Esophagus muscularis mucosa (tissue), 4 donors: ENCODE data around the gene WNT7A. TPM values are rescaled to one million over a fixed set of nuclear protein-coding genes. Genes with fewer than 3 reads are reported as not detected.

ENCODE experiments used
- DNase-seq: peaks from one replicate; pipeline ENCODE4 v3.0.0-alpha.2; 2017; ENCODE audit errors: extremely low spot score
- H3K27ac ChIP-seq, 4 donors: fragments of 200-600 bp; sonication (generic); replicated peaks in 1 of 4; 1 replicate in 3 of 4; 2 replicates in 1 of 4; pipeline ENCODE4 v1.5.1; 2016 to 2019; ENCODE audit warnings: mild to moderate bottlenecking in 1 of 4
- H3K27me3 ChIP-seq, 4 donors: fragments of 200-600 bp; sonication (generic); one replicate each; pipeline versions ENCODE4 v1.5.1 to v1.6.0; 2016 to 2019
- H3K36me3 ChIP-seq, 4 donors: fragments of 200-600 bp; sonication (generic); one replicate each; pipeline ENCODE4 v1.5.1; 2016 to 2019
- H3K4me1 ChIP-seq, 4 donors: fragments of 200-600 bp; sonication (generic); one replicate each; pipeline ENCODE4 v1.5.1; 2016 to 2019
- H3K4me3 ChIP-seq, 4 donors: fragments of 200-600 bp; sonication (generic); 1 replicate in 2 of 4; 2 replicates in 2 of 4; pipeline ENCODE4 v1.5.1; 2016 to 2019; ENCODE audit warnings: mild to moderate bottlenecking in 4 of 4, moderate library complexity in 1 of 4
- H3K9me3 ChIP-seq, 4 donors: fragments of 200-600 bp; sonication (generic); 1 replicate in 3 of 4; 2 replicates in 1 of 4; pipeline ENCODE4 v1.5.1; 2016 to 2019
- CTCF ChIP-seq, 3 experiments: fragments of 200-600 bp in 2 of 3; fragments of 450-650 bp in 1 of 3; sonication (generic) in 2 of 3; IDR thresholded peaks; one replicate each; pipeline ENCODE4 v1.5.1; 2017 to 2019; ENCODE audit warnings: antibody characterized with exemption in 3 of 3, mild to moderate bottlenecking in 2 of 3, moderate library complexity in 1 of 3
- EP300 ChIP-seq: sonication (generic); formaldehyde crosslinking; IDR thresholded peaks from one replicate; pipeline ENCODE4 v1.6.1; 2017; ENCODE audit warnings: antibody characterized with exemption
- POLR2A ChIP-seq: fragments of 450-650 bp; IDR thresholded peaks from one replicate; pipeline ENCODE4 v1.6.1; 2017; ENCODE audit warnings: antibody characterized with exemption, moderate library complexity, mild to moderate bottlenecking, low read depth
- POLR2AphosphoS5 ChIP-seq, 2 donors: sonication (generic); formaldehyde crosslinking; IDR thresholded peaks; one replicate each; pipeline ENCODE4 v1.6.1; 2017; ENCODE audit warnings: antibody characterized with exemption in 2 of 2
- WGBS: methylation state at CpG from one replicate; pipeline ENCODE4 v1.1.5; 2018; 5-methylcytosine and 5-hydroxymethylcytosine counted together
- intact Hi-C: fragments of 100-400 bp; cut with DNase I; formaldehyde crosslinking; loops from one replicate; pipeline ENCODE4 v1.15.1; 2023
- total RNA-seq, 4 donors: library from RNA; depleted of rRNA; stranded (reverse); fragments of >200 nt; gene quantifications; one replicate each; pipeline versions ENCODE4 v1.1.0 to v1.2.1, GENCODE V29; 2016

WNT7A gene
- total RNA-seq, 4 donors from 2014 or later: not detected

- DNase-seq: peak; percentile 89
- intact Hi-C loops: loop anchor here (10.0 kb wide), 1 partner anchor 284 kb away; the partner anchor contains the start of genes LSM3 and XPC
- H3K4me3 ChIP-seq: no peak overlapping the region
- TF ChIP-seq EP300: no peak
- TF ChIP-seq CTCF (IDR thresholded peaks at IDR 0.05): no peak
- TF ChIP-seq POLR2A: no peak
- TF ChIP-seq POLR2AphosphoS5 (IDR thresholded peaks at IDR 0.05): peak in 1 of 2 donors; percentile 24
- peak overlapping the region in 1 of 4 donors; percentile 10 for H3K27ac ChIP-seq
- H3K9me3 ChIP-seq: no peaks in the 10 kb centered on the region
- peaks cover 0 to 7% (median 6%) of the 10 kb centered on the region in 4 donors for H3K4me1 ChIP-seq
- H3K27me3 ChIP-seq: peaks cover 0 to 19% (median 0%) of the 10 kb centered on the region in 4 donors
- WGBS: 51% methylated on average over 8 of the region's 13 CpGs
- H3K36me3 ChIP-seq: no peaks in the 10 kb centered on the region
Measured at GRCh38 chr3:13890377-13891016, 10.6 kb upstream of the WNT7A start.

GRCh38 chr3:13888576-13888975, 8.7 kb upstream of the WNT7A start:
- DNase-seq: no peak
- Histone ChIP-seq H3K4me3 (no peak overlapping the region), H3K9me3 (no peaks in the 10 kb centered on the region), H3K27ac (no peak overlapping the region), H3K36me3 (no peaks in the 10 kb centered on the region), H3K27me3 (peaks cover 0 to 31% (median 0%) of the 10 kb centered on the region in 4 donors), H3K4me1 (no peaks in the 10 kb centered on the region)
- no peak for TF ChIP-seq EP300
- TF ChIP-seq POLR2A: no peak
- no peak for TF ChIP-seq CTCF (IDR thresholded peaks at IDR 0.05)
- no peak for TF ChIP-seq POLR2AphosphoS5 (IDR thresholded peaks at IDR 0.05)
- 75% methylated on average over 1 of the region's 1 CpG for WGBS
- intact Hi-C loops: loop anchor here (10.0 kb wide), 1 partner anchor 394 kb away; no protein-coding TSS in a partner anchor

- Histone ChIP-seq H3K27me3 (peaks cover 0 to 40% (median 0%) of the 10 kb centered on the region in 4 donors), H3K36me3 (no peaks in the 10 kb centered on the region), H3K9me3 (no peaks in the 10 kb centered on the region), H3K27ac (no peak overlapping the region), H3K4me1 (no peaks in the 10 kb centered on the region), H3K4me3 (no peak overlapping the region)
- peak; percentile 85 for DNase-seq
- TF ChIP-seq POLR2A (no peak), POLR2AphosphoS5 (IDR thresholded peaks at IDR 0.05) (no peak), CTCF (IDR thresholded peaks at IDR 0.05) (no peak), EP300 (no peak)
- 68% methylated on average over 6 of the region's 6 CpGs for WGBS
- intact Hi-C loops: loop anchor here (10.0 kb wide), 1 partner anchor 393 kb away; no protein-coding TSS in a partner anchor
Measured at GRCh38 chr3:13887495-13888300, 7.8 kb upstream of the WNT7A start.

GRCh38 chr3:13886593-13887129, 6.8 kb upstream of the WNT7A start:
- 63% methylated on average over 4 of the region's 4 CpGs for WGBS
- no peaks in the 10 kb centered on the region for H3K4me1 ChIP-seq
- intact Hi-C loops: loop anchor here (10.0 kb wide), 1 partner anchor 392 kb away; no protein-coding TSS in a partner anchor
- TF ChIP-seq POLR2A: no peak
- no peak for TF ChIP-seq POLR2AphosphoS5 (IDR thresholded peaks at IDR 0.05)
- no peak for TF ChIP-seq EP300
- no peak for TF ChIP-seq CTCF (IDR thresholded peaks at IDR 0.05)
- H3K4me3 ChIP-seq: no peak overlapping the region
- no peak overlapping the region for H3K27ac ChIP-seq
- no peaks in the 10 kb centered on the region for H3K36me3 ChIP-seq
- H3K9me3 ChIP-seq: peaks cover 0 to 8% (median 6%) of the 10 kb centered on the region in 4 donors
- H3K27me3 ChIP-seq: peaks cover 0 to 50% (median 2%) of the 10 kb centered on the region in 4 donors
- DNase-seq: peak; percentile 81
